Measurements from ENCODE around the gene RBMS3. TPM values are rescaled to one million over a fixed set of nuclear protein-coding genes. Genes with fewer than 3 reads are reported as not detected.

The RBMS3 gene
- total RNA-seq, 1 experiment from 2014 or later: 1.3 TPM

- no peaks in the 10 kb centered on the region for H3K9me3 Mint-ChIP-seq (ENCODE audit: low read depth, unreplicated experiment)
- H3K27ac Mint-ChIP-seq (ENCODE audit: unreplicated experiment): no peak overlapping the region
- no peaks in the 10 kb centered on the region for H3K36me3 Mint-ChIP-seq (ENCODE audit: insufficient read depth, unreplicated experiment)
- intact Hi-C loops (cut with micrococcal nuclease; ENCODE audit: unreplicated experiment): no loop called here
- H3K4me3 Mint-ChIP-seq (ENCODE audit: low read depth, unreplicated experiment): no peak overlapping the region
- no TSS peak for BruUV-seq (replicated peaks)
- no peaks in the 10 kb centered on the region for H3K27me3 Mint-ChIP-seq (ENCODE audit: unreplicated experiment)
- TF ChIP-seq CTCF (IDR thresholded peaks at IDR 0.05; ENCODE audit: unreplicated experiment): no peak
- H3K4me1 Mint-ChIP-seq (ENCODE audit: low read depth, unreplicated experiment): no peaks in the 10 kb centered on the region
- DNase-seq: no peak
- CTCF ChIA-PET: no interaction called here
Observed at GRCh38 chr3:29601861-29602585, 321.2 kb downstream of the RBMS3 start.

GRCh38 chr3:29605845-29606244, 325.0 kb downstream of the RBMS3 start:
- Mint-ChIP-seq H3K36me3 (ENCODE audit: insufficient read depth, unreplicated experiment) (no peaks in the 10 kb centered on the region), H3K4me3 (ENCODE audit: low read depth, unreplicated experiment) (no peak overlapping the region), H3K4me1 (ENCODE audit: low read depth, unreplicated experiment) (no peaks in the 10 kb centered on the region), H3K27ac (ENCODE audit: unreplicated experiment) (no peak overlapping the region), H3K9me3 (ENCODE audit: low read depth, unreplicated experiment) (no peaks in the 10 kb centered on the region), H3K27me3 (ENCODE audit: unreplicated experiment) (no peaks in the 10 kb centered on the region)
- CTCF ChIA-PET: no interaction called here
- BruUV-seq (replicated peaks): no TSS peak
- intact Hi-C loops (cut with micrococcal nuclease; ENCODE audit: unreplicated experiment): no loop called here
- TF ChIP-seq CTCF (IDR thresholded peaks at IDR 0.05; ENCODE audit: unreplicated experiment): no peak
- DNase-seq: no peak

- CTCF ChIA-PET: no interaction called here
- TF ChIP-seq CTCF (IDR thresholded peaks at IDR 0.05; ENCODE audit: unreplicated experiment): no peak
Observed at GRCh38 chr3:29606416-29606815, 325.5 kb downstream of the RBMS3 start.

GRCh38 chr3:29608414-29609327, 327.8 kb downstream of the RBMS3 start:
- DNase-seq: no peak
- Mint-ChIP-seq H3K9me3 (ENCODE audit: low read depth, unreplicated experiment) (no peaks in the 10 kb centered on the region), H3K27me3 (ENCODE audit: unreplicated experiment) (no peaks in the 10 kb centered on the region), H3K27ac (ENCODE audit: unreplicated experiment) (no peak overlapping the region), H3K36me3 (ENCODE audit: insufficient read depth, unreplicated experiment) (no peaks in the 10 kb centered on the region), H3K4me1 (ENCODE audit: low read depth, unreplicated experiment) (no peaks in the 10 kb centered on the region), H3K4me3 (ENCODE audit: low read depth, unreplicated experiment) (no peak overlapping the region)
- TF ChIP-seq CTCF (IDR thresholded peaks at IDR 0.05; ENCODE audit: unreplicated experiment): no peak
- intact Hi-C loops (cut with micrococcal nuclease; ENCODE audit: unreplicated experiment): no loop called here
- CTCF ChIA-PET: no interaction called here
- BruUV-seq (replicated peaks): no TSS peak

More at GRCh38 chr3:29606416-29606815, 325.5 kb downstream of the RBMS3 start:
- intact Hi-C loops (cut with micrococcal nuclease; ENCODE audit: unreplicated experiment): no loop called here
- BruUV-seq (replicated peaks): no TSS peak
- no peaks in the 10 kb centered on the region for H3K9me3 Mint-ChIP-seq (ENCODE audit: low read depth, unreplicated experiment)
- no peaks in the 10 kb centered on the region for H3K27me3 Mint-ChIP-seq (ENCODE audit: unreplicated experiment)
- H3K4me3 Mint-ChIP-seq (ENCODE audit: low read depth, unreplicated experiment): no peak overlapping the region
- H3K27ac Mint-ChIP-seq (ENCODE audit: unreplicated experiment): no peak overlapping the region
- H3K36me3 Mint-ChIP-seq (ENCODE audit: insufficient read depth, unreplicated experiment): no peaks in the 10 kb centered on the region
- DNase-seq: no peak
- no peaks in the 10 kb centered on the region for H3K4me1 Mint-ChIP-seq (ENCODE audit: low read depth, unreplicated experiment)
